ELF-1 (cell line): ENCODE data around the gene USP6.
"Not testable (repeated sequence)": the region's sequence is repeated elsewhere in the genome, so short reads cannot be mapped to it uniquely, and the experiment has no call there.

Experiments used
- DNase-seq: peaks from one replicate; pipeline ENCODE4 v3.0.0-alpha.2; 2016; ENCODE audit warnings: low read depth, low spot score

The USP6 gene

GRCh38 chr17:5115673-5116651, at the start of gene USP6:
USP6 (plus strand) TSS chr17:5116032; CDS start chr17:5130368, 14,336 bp downstream.
- peak; percentile 72 for DNase-seq

GRCh38 chr17:5068236-5068635, 47.6 kb upstream of the USP6 start:
- no peak for DNase-seq

GRCh38 chr17:5069724-5070123, 46.1 kb upstream of the USP6 start:
- DNase-seq = no peak

- peak; percentile 26 for DNase-seq
Observed at GRCh38 chr17:5075472-5075871, 40.4 kb upstream of the USP6 start.

GRCh38 chr17:5077275-5077674, 38.6 kb upstream of the USP6 start:
- not testable (repeated sequence) for DNase-seq

GRCh38 chr17:5077781-5078105, 38.1 kb upstream of the USP6 start:
- no peak for DNase-seq

GRCh38 chr17:5078106-5079028, 37.5 kb upstream of the USP6 start, which contains the start of gene ZFP3:
ZFP3 (plus strand) TSS chr17:5078467; CDS start chr17:5091505, 13,038 bp downstream.
- DNase-seq = peak; percentile 6

GRCh38 chr17:5080591-5080990, 35.2 kb upstream of the USP6 start:
- no peak for DNase-seq

- DNase-seq = no peak
Observed at GRCh38 chr17:5092218-5093010, 23.4 kb upstream of the USP6 start.

GRCh38 chr17:5096731-5097100, 19.1 kb upstream of the USP6 start:
- DNase-seq = no peak

- DNase-seq = peak; percentile 83
Observed at GRCh38 chr17:5097101-5097834, 18.6 kb upstream of the USP6 start.

GRCh38 chr17:5099271-5099670, 16.6 kb upstream of the USP6 start:
- DNase-seq = no peak

- DNase-seq = no peak
Observed at GRCh38 chr17:5100832-5101231, 15.0 kb upstream of the USP6 start.

- no peak for DNase-seq
Observed at GRCh38 chr17:5110816-5111215, 5.0 kb upstream of the USP6 start.

- DNase-seq = peak; percentile 97
Observed at GRCh38 chr17:5111402-5112204, 4.2 kb upstream of the USP6 start, which contains the start of gene ZNF232. ZNF232 (minus strand) TSS chr17:5111878; CDS start chr17:5111822, 56 bp downstream.

GRCh38 chr17:5118219-5118618, 2.4 kb downstream of the USP6 start:
- DNase-seq = no peak

- DNase-seq = no peak
Observed at GRCh38 chr17:5120036-5120435, 4.2 kb downstream of the USP6 start.

GRCh38 chr17:5120436-5121185, 4.8 kb downstream of the USP6 start:
- DNase-seq = not testable (repeated sequence)
